Stimulated activated effector memory CD8-positive, alpha-beta T cell treated with anti-CD3 and anti-CD28 coated beads, Interleukin-12 subunit alpha, Interleukin-12 subunit beta, amount 100 ng/mL, for 72 hours (primary cell): Measurements from ENCODE around the gene SLC27A1.
A peak's percentile ranks its signal among the peaks of the same experiment; 100 is the strongest.

Experiments
- ATAC-seq: fragments of 150-1000 bp; cut with Tn5 transposase; 2 replicates; pipeline ENCODE4 v1.10.0; 2021
- DNase-seq, 2 donors: peaks; one replicate each; pipeline ENCODE4 v3.0.0; 2021 to 2022; ENCODE audit warnings: low spot score in 2 of 2
- H3K27ac Mint-ChIP-seq: one replicate; pipeline ENCODE4 v1.8.0; 2022; ENCODE audit warnings: mild to moderate bottlenecking, mixed read lengths
- H3K36me3 Mint-ChIP-seq: one replicate; pipeline ENCODE4 v1.8.0; 2022; ENCODE audit warnings: mild to moderate bottlenecking, mixed read lengths
- H3K4me1 Mint-ChIP-seq: one replicate; pipeline ENCODE4 v1.8.0; 2022; ENCODE audit warnings: mixed read lengths
- H3K4me3 Mint-ChIP-seq: one replicate; pipeline ENCODE4 v1.8.0; 2022; ENCODE audit warnings: mild to moderate bottlenecking, mixed read lengths
- H3K9me3 Mint-ChIP-seq: one replicate; pipeline ENCODE4 v1.8.0; 2022; ENCODE audit warnings: mixed read lengths

The SLC27A1 gene

GRCh38 chr19:17470068-17470841 lies at the start of gene SLC27A1:
Gene SLC27A1 (plus strand): TSS chr19:17470524. CDS start chr19:17470541, 17 bp downstream.
- ATAC-seq (peak; percentile 88), DNase-seq (peak; percentile 85 to 94)
- Mint-ChIP-seq H3K36me3 (no peaks in the 10 kb centered on the region), H3K4me1 (peaks cover 51% of the 10 kb centered on the region), H3K27ac (peak within 1 kb of the TSS; percentile 91), H3K4me3 (peak within 1 kb of the TSS; percentile 88), H3K9me3 (no peaks in the 10 kb centered on the region)

- Mint-ChIP-seq H3K36me3 (peaks cover 11% of the 10 kb centered on the region), H3K27ac (no peak overlapping the region)
- ATAC-seq = no peak
These were observed 48.4 kb upstream of the SLC27A1 start for GRCh38 chr19:17421942-17422341.

GRCh38 chr19:17423429-17424208 lies 46.7 kb upstream of the SLC27A1 start:
- Mint-ChIP-seq H3K9me3 (no peaks in the 10 kb centered on the region), H3K36me3 (peaks cover 8% of the 10 kb centered on the region), H3K4me1 (peaks cover 30% of the 10 kb centered on the region), H3K27ac (peak overlapping the region; percentile 53), H3K4me3 (no peak overlapping the region)
- DNase-seq = no peak
- ATAC-seq = no peak

More at GRCh38 chr19:17421942-17422341, 48.4 kb upstream of the SLC27A1 start:
- H3K9me3 Mint-ChIP-seq = no peaks in the 10 kb centered on the region
- H3K4me1 Mint-ChIP-seq = peaks cover 32% of the 10 kb centered on the region
- no peak for DNase-seq
- H3K4me3 Mint-ChIP-seq = peak overlapping the region; percentile 2

GRCh38 chr19:17424743-17425365 lies 45.5 kb upstream of the SLC27A1 start:
- ATAC-seq (peak; percentile 42), DNase-seq (no peak)
- peaks cover 8% of the 10 kb centered on the region for H3K36me3 Mint-ChIP-seq
- H3K9me3 Mint-ChIP-seq = no peaks in the 10 kb centered on the region
- no peak overlapping the region for H3K4me3 Mint-ChIP-seq
- H3K4me1 Mint-ChIP-seq = peaks cover 20% of the 10 kb centered on the region
- H3K27ac Mint-ChIP-seq = no peak overlapping the region

GRCh38 chr19:17429641-17430113 lies 40.6 kb upstream of the SLC27A1 start:
- H3K4me1 Mint-ChIP-seq = no peaks in the 10 kb centered on the region
- no peaks in the 10 kb centered on the region for H3K9me3 Mint-ChIP-seq
- ATAC-seq (no peak), DNase-seq (no peak)
- H3K4me3 Mint-ChIP-seq = no peak overlapping the region
- no peaks in the 10 kb centered on the region for H3K36me3 Mint-ChIP-seq
- H3K27ac Mint-ChIP-seq = no peak overlapping the region

GRCh38 chr19:17431417-17431816 lies 38.9 kb upstream of the SLC27A1 start:
- H3K4me3 Mint-ChIP-seq = no peak overlapping the region
- ATAC-seq (no peak), DNase-seq (no peak)
- H3K27ac Mint-ChIP-seq = no peak overlapping the region
- no peaks in the 10 kb centered on the region for H3K9me3 Mint-ChIP-seq
- H3K4me1 Mint-ChIP-seq = no peaks in the 10 kb centered on the region
- H3K36me3 Mint-ChIP-seq = no peaks in the 10 kb centered on the region

- no peaks in the 10 kb centered on the region for H3K4me1 Mint-ChIP-seq
- H3K27ac Mint-ChIP-seq = no peak overlapping the region
- H3K9me3 Mint-ChIP-seq = no peaks in the 10 kb centered on the region
- ATAC-seq = no peak
- no peak overlapping the region for H3K4me3 Mint-ChIP-seq
- no peaks in the 10 kb centered on the region for H3K36me3 Mint-ChIP-seq
- DNase-seq = no peak
These were observed 35.1 kb upstream of the SLC27A1 start for GRCh38 chr19:17435218-17435617.

- Mint-ChIP-seq H3K27ac (no peak overlapping the region), H3K4me3 (no peak overlapping the region), H3K4me1 (no peaks in the 10 kb centered on the region)
These were observed 34.0 kb upstream of the SLC27A1 start for GRCh38 chr19:17436094-17436873.

GRCh38 chr19:17436874-17437267 lies 33.5 kb upstream of the SLC27A1 start:
- DNase-seq = no peak
- Mint-ChIP-seq H3K36me3 (no peaks in the 10 kb centered on the region), H3K9me3 (no peaks in the 10 kb centered on the region), H3K4me1 (no peaks in the 10 kb centered on the region), H3K4me3 (no peak overlapping the region), H3K27ac (no peak overlapping the region)
- ATAC-seq = no peak

More at GRCh38 chr19:17436094-17436873, 34.0 kb upstream of the SLC27A1 start:
- no peak for DNase-seq
- no peaks in the 10 kb centered on the region for H3K9me3 Mint-ChIP-seq
- ATAC-seq = no peak
- H3K36me3 Mint-ChIP-seq = no peaks in the 10 kb centered on the region

- Mint-ChIP-seq H3K36me3 (no peaks in the 10 kb centered on the region), H3K4me1 (no peaks in the 10 kb centered on the region), H3K4me3 (no peak overlapping the region), H3K9me3 (no peaks in the 10 kb centered on the region), H3K27ac (no peak overlapping the region)
- ATAC-seq (peak; percentile 65), DNase-seq (no peak)
These were observed 28.9 kb upstream of the SLC27A1 start for GRCh38 chr19:17441241-17442021.

- no peak overlapping the region for H3K27ac Mint-ChIP-seq
- H3K9me3 Mint-ChIP-seq = no peaks in the 10 kb centered on the region
- peaks cover 9% of the 10 kb centered on the region for H3K4me1 Mint-ChIP-seq
- ATAC-seq (no peak), DNase-seq (no peak)
- H3K4me3 Mint-ChIP-seq = no peak overlapping the region
- H3K36me3 Mint-ChIP-seq = peaks cover 5% of the 10 kb centered on the region
These were observed 24.7 kb upstream of the SLC27A1 start for GRCh38 chr19:17445526-17446165.

- Mint-ChIP-seq H3K4me1 (peaks cover 12% of the 10 kb centered on the region), H3K4me3 (peak overlapping the region; percentile 28), H3K27ac (no peak overlapping the region), H3K9me3 (no peaks in the 10 kb centered on the region), H3K36me3 (peaks cover 6% of the 10 kb centered on the region)
- ATAC-seq (no peak), DNase-seq (no peak)
These were observed 22.6 kb upstream of the SLC27A1 start for GRCh38 chr19:17447704-17448130.

GRCh38 chr19:17448131-17448967 lies 22.0 kb upstream of the SLC27A1 start, which contains the start of gene TMEM221:
Gene TMEM221 (minus strand): TSS chr19:17448668. CDS start chr19:17448462, 206 bp downstream.
- Mint-ChIP-seq H3K27ac (no peak within 1 kb of the TSS), H3K4me3 (peak within 1 kb of the TSS; percentile 28), H3K36me3 (peaks cover 6% of the 10 kb centered on the region), H3K9me3 (no peaks in the 10 kb centered on the region), H3K4me1 (peaks cover 16% of the 10 kb centered on the region)
- DNase-seq = peak; percentile 55 to 64
- peak; percentile 79 for ATAC-seq
